Fibroblast of skin of left biceps (primary cell): Measurements from ENCODE around the gene CDK5RAP3.
"Not testable (repeated sequence)": the region's sequence is repeated elsewhere in the genome, so short reads cannot be mapped to it uniquely, and the experiment has no call there.

ENCODE experiments used
- DNase-seq, 2 experiments: peaks; one replicate each; pipeline ENCODE4 v3.0.0-alpha.2; 2013; ENCODE audit warnings: low read depth in 2 of 2

The CDK5RAP3 gene, protein sequence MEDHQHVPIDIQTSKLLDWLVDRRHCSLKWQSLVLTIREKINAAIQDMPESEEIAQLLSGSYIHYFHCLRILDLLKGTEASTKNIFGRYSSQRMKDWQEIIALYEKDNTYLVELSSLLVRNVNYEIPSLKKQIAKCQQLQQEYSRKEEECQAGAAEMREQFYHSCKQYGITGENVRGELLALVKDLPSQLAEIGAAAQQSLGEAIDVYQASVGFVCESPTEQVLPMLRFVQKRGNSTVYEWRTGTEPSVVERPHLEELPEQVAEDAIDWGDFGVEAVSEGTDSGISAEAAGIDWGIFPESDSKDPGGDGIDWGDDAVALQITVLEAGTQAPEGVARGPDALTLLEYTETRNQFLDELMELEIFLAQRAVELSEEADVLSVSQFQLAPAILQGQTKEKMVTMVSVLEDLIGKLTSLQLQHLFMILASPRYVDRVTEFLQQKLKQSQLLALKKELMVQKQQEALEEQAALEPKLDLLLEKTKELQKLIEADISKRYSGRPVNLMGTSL

DNA sequence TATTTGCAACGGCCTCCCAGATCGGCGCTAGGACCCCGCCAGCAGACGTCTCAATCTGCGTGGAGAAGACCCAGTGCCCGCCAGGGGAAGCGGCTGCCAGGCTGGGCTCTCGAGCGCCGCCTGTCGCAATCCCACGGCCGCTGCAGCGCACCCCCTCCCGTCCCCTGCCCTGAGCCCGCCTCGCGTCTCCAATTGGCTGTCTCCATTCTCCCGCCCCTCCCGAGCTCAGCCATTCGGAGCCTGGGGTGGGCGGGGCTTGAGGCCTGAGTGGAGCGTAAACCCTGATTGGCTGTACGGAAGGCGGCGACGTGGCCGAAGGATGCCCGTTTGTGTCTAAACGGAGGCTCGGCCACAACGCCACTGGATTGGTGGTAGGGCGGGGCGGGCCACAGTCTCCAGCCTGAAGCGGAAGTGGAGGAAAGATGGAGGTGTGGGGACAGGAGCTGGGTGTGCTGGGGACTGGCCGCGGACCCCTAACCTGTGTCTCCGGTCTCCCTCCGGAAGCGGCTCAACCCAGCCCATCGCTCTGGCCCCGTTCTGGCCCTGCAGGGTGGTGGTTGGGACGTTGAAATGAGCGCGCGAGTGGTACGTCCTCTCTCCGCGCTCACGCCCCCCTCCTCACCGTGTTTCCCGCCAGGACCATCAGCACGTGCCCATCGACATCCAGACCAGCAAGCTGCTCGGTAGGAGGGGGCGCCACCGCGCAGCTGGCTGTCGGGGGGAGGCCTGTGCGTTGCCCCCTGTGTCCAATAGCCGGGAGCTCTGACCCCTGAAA, at the start of gene CDK5RAP3:
CDK5RAP3 (plus strand) TSS at position 389 of the 775 bp plus-strand sequence; CDS start at position 423, 34 bp downstream.
- peak; percentile 97 to 98 for DNase-seq

DNA sequence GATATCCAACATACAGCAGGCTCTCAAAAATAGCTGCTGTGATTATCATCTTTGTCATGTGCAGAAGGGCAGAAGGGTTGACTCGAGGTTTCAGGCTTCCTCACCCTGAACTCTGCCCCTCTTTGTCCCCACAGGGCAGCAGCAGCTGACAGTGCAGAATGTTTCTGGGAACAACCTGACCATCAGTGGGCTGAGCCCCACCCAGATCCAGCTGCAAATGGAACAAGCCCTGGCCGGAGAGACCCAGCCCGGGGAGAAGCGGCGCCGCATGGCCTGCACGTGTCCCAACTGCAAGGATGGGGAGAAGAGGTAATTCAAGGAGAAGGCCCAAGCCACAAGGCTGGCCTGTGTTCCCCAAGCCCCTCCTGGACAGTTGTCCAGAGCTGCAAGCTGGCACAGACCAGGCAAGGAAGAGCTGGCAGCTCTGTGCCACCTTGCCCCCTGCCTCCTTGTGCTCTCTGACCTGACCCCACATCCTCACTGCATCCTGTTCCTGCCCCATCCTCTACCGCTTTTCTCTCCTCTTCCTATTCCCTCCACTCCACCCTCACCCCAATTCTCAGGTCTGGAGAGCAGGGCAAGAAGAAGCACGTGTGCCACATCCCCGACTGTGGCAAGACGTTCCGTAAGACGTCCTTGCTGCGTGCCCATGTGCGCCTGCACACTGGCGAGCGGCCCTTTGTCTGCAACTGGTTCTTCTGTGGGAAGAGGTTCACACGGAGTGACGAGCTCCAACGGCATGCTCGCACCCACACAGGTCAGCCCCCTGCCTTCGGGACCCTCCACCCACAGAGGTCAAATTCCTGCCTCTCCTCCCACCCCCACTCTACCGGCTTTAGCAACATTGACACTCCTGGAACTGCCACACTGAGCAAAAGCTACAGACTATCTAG, 45.9 kb upstream of the CDK5RAP3 start:
- DNase-seq, result no peak

DNA sequence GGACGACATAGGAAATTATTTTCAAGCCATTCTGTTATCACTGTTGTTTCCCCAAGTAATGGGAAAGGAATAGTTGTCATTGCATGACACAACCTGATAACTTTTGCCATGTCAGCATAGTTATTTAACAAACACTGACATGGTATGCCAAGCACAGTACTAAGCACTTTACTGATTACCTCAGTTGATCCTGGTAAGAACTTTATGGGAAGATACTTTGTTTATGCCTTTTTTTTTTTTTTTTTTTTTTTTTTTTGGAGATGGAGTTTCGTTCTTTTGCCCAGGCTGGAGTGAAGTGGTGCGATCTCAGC, 45.3 kb upstream of the CDK5RAP3 start:
- no peak for DNase-seq

DNA sequence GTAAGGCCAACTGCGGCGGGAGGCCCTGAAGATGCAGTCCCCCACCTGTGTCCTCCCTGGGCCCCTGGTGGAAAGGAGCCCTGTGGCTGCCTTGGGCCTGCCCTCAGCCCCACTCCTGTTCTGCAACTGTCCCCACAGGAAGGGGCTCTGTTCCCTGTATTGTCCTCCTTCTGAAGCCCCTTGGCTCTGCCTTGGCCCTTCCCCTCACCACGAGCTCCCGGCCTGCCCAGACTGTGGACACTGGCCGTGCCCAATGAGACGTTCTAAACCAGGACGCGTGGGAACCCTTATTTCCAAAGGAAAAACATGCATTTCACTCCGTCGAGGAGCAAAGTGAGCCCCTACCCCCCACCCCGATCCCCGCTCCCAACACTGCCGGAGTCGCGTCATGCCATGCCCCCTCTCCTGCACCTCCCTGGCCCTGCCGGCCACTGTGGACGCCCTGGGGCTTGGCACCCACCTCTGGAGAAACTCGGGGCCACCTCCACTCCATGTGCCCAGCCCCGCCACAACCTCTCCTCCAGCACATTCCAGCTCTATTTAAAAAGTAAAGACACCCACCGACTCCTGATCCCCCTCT, 43.0 kb upstream of the CDK5RAP3 start:
- DNase-seq, result no peak

DNA sequence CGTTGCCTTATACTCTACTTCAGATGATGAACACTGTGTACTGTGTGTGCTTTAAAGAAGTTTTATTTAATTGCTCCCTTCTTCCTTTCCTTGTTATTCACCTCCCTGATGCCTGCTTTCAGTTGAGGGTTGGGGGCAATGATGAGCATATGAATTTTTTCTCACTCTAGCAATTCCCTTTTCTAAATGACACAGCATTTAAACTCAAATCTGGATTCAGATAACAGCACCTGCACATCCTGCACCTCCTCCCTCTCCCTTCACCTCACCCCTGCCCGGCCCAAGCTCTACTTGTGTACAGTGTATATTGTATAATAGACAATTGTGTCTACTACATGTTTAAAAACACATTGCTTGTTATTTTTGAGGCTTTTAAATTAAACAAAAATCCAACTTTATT, 42.5 kb upstream of the CDK5RAP3 start:
- no peak for DNase-seq

DNA sequence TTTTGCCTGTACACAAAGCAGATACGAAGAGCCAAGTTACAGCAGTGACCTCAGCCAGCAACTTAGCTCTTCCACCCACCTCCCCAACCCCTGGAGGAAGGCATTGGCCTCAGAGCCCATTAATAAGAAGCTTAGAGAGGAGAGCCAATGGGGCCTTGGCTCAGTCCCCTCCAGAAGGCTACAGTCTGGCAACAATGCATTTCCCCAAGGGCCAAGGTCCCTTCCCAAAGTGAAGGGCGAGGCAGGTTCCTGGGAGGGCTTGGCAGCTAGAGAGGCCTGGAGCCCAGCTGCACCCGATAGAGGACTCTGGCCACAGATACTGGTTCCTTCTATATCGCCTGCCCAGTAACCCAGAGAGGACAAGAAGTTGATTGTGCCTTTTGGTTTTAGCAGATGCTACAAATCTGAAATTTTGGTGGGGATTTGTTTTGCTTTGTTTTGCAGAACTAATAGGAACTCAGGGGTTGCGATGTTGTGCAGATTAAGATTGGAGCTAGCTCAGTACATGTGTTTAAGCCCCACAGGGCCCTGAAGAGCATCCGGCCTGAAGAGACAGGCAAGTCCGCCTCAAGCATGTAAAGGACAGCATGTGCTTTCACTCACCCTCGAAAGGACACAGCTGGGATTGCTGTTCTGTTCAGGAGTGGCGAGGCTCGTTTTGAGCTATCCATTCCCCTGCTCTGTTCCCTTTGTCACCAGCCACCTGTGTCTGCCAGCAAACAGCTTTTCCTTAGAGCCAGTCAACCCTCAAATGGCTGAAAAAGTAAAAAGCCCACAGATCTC, 41.5 kb upstream of the CDK5RAP3 start:
- no peak for DNase-seq

DNA sequence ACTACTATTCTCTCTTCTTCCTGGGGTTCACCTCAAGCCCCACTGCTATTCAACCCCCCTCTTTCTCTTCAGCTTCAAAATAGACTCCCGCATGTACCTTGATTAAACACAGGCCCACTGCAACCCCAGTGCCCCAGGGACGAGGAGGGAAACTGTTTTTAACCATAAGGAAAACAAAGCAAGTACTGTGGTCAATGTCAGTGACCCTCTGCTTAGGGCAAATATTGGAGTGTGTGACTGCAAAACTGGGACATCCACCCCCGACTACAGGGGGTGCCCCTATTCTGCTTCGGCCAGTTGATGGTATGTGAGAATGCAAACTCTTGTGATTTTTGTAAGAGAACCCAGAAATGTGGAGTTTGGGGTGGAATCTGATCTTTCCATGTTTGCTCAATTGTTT, 39.1 kb upstream of the CDK5RAP3 start:
- no peak for DNase-seq

DNA sequence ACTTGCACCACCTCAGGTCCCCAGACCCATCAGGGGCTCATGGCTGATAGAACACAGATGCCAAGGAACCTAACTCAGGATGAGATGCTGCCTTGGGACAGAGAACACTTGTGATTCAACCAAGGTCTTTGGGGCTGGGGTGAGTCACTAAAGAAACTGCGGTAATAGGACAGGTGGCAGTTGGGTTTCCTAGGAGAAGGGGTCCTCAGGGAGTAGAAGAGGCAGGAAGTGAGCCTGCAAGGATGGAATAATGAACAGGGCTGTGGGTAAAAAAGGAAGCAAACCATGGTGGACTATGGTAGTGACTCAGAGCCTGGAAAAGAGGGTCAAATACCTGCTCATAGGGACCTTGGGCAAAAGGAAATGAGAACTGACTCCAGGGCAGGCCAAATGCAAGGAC, 36.1 kb upstream of the CDK5RAP3 start:
- DNase-seq, result no peak

DNA sequence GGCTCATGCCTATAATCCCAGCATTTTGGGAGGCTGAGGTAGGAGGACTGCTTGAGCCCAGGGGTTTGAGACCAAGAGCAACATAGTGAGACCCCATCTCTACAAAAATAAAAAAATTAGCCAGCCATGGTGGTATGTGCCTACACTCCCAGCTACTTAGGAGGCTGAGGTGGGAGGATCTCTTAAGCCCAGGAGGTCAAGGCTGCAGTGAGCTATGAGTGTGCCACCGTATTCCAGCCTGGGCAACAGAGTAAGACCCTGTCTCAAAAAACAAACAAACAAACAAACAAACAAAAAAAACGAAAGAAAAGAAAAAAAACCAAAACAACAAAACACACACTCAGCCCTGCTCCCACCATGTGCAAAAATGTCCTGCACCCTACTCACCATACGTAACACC, 35.4 kb upstream of the CDK5RAP3 start:
- not testable (repeated sequence) for DNase-seq

DNA sequence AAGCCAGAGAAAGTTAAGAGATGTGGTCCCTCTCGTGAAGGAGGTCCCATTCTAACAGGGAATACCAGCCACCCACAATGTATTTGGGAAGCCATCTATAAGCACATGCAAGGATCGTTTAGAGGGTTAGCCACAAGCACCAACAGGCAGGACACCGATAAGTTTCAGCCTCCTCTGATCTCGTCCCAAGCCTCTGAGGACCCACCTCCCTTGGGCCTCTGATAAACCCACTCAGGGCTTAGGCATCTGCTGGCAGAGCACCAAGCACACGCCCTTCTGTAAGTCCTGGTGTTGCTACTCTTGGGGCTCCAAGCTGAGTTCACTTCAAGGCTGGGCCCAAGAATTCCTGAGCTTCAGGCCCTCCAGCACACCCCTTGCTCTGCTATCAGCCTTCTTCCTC, 35.0 kb upstream of the CDK5RAP3 start:
- peak; percentile 23 to 32 for DNase-seq

DNA sequence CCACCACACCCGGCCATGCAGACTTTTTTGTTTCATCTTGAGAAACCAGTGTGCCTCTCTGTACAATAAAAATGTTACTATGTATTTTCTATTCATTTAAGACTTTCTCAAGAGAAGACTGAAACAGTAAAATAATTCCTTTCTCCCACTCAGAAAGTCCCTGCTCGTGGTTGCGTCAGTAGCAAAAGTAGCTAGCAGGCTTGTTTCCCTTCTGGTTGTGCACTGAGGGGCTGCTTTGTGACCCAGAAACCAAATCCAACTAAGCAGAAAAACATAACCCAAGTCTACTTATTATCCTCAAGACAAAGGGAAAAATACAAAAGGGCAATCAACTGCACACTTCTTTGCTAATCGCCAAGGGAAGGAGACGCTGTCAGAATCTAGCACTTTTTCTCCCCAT, 33.0 kb upstream of the CDK5RAP3 start:
- no peak for DNase-seq

DNA sequence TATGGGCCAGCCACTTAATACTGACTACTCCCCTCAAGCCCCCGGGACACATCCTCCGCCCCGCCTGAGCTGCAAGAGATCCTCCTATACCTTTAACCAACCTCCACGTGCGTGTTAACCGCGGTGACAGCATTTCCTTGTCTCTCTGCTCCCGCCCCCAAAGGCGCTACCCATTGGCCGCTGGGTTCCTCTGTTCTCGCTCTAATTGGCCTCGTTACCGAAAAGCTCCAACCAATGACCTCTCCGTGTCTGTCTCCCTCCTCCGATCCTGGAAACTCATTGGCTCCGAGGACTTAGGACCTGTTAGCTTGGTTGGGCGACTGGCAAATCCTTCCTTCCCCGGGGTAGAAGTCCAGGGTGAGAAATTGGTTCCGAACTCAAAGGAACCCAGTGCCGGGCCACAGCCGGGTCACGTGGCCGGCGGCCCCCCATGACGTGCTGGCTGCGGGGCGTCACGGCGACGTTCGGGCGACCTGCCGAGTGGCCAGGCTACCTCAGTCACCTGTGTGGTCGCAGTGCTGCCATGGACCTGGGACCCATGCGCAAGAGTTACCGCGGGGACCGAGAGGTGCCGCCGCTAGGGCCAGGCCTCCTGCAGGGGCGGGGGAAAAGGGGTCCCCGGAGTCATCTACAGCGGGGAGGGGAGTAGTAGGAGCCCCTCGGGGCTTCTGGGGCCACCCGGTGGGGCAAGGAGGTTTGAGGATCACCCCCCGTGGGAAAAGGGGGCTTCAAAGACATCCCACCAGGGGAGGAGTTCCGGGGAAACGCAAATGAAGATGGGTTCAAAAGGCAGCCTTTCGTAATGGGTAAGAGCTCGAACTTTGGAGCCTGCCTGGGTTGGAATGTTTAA, 29.4 kb upstream of the CDK5RAP3 start, which contains the start of gene PNPO:
PNPO (plus strand) TSS at position 326 of the 850 bp plus-strand sequence; CDS start at position 431, 105 bp downstream.
- DNase-seq, result peak; percentile 90 to 94

DNA sequence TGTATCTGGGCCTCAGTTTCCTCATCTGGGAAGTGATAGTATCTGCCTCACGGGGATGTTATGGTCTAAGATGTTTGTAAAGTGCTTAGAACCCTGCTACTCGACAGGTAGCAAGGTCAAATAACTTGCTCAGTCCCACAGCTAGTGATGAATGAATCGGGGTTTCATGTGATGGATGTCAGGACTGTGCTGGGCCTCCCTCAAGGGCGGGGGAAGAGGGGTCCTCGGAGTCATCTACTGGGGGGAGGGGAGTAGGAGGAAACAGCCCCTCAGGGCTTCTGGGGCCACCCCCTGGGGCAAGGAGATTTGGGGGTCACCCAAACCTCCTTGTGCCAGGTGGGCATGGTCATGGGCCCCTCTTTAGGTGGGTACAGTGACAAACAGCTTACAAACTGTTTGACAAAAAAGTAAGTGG, 28.8 kb upstream of the CDK5RAP3 start:
- no peak for DNase-seq

DNA sequence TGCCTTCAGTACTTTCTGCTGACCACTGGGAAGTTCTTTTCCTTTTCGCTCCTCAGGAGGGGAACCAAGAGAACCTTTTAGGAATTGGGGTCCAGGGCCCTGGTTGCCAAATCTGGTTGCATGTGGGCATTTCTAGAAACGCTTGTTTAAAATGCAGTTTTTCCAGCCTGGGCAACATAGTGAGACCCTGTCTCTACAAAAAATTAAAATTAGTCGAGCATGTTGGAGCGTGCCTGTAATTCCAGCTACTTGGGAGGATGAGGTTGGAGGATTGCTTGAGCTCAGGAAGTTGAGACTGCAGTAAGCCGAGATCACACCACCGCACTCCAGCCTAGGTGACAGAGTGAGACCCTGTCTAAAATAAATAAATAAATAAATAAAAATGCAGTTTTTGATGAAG, 28.3 kb upstream of the CDK5RAP3 start:
- DNase-seq, result no peak

DNA sequence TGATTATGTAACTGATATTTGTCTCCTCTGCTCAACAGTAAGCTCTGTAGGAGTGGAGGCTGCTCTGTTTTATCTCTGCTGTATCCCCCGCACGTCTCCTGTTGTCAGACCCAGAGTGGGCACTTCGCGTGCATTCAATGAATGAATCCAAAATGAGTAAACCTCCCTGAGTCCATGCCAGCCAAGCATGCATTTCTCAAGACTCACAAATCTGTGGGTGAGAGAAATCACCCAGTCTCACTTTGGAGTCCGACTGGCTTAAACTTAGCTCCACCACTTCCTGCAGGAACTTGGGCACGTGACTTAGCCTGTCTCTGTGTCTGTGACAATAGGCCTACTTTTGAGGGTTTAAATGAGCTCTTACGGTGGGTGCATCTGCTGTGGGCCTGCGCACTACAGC, 25.8 kb upstream of the CDK5RAP3 start:
- DNase-seq, result no peak

DNA sequence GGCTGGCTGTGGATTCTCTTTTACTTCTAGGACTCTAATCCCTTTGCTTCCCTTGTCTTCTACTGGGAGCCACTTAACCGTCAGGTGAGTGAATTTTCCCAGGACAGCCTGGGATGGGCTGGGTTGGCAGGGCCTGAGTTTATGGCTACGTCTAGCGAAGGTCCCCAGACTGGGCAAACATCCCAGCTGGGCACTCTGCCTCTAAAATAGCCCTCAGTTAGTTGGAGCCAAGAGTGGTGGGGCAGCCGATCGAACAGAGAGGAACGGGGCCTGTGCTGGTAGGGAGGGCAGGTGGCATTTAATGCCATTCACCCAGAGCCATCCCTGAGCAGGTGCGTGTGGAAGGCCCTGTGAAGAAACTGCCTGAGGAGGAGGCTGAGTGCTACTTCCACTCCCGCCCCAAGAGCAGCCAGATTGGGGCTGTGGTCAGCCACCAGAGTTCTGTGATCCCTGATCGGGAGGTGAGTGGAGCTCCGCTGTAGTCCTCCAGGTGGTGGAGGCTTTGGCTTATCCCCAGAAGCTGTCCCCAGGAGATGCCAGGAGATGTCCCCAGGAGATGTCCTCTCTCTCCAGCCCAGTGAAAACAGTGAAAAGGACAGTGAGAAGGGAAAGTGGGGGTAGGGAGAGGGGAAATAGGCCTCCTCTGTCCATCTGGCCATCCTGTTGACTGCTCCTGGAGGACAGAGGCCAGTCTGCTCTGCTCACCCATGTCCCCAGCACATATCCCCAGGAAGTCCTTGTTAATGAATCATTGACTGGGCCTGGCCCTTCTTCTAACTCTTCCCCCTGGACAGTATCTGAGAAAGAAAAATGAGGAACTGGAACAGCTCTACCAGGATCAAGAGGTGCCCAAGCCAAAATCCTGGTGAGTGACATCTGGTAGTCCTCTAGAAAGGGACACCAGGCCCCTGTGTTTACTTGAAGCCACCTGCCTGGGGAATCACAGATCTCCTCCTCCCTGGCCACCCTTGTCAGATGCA, 25.1 kb upstream of the CDK5RAP3 start:
- no peak for DNase-seq

DNA sequence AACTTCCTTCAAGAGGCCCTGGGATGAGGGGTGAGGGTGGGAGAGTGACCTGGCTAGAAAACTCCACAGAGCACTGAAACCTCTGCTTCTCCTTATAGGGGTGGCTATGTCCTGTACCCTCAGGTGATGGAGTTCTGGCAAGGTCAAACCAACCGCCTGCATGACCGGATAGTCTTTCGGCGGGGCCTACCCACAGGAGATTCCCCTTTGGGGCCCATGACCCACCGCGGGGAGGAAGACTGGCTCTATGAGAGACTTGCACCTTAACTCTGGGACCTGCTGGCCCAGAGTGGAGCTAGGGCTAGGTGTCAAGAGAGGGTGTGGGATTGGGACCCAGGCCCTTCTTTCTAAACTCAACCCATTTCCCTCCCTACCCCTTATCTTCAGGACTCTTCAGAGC, 24.4 kb upstream of the CDK5RAP3 start:
- no peak for DNase-seq

DNA sequence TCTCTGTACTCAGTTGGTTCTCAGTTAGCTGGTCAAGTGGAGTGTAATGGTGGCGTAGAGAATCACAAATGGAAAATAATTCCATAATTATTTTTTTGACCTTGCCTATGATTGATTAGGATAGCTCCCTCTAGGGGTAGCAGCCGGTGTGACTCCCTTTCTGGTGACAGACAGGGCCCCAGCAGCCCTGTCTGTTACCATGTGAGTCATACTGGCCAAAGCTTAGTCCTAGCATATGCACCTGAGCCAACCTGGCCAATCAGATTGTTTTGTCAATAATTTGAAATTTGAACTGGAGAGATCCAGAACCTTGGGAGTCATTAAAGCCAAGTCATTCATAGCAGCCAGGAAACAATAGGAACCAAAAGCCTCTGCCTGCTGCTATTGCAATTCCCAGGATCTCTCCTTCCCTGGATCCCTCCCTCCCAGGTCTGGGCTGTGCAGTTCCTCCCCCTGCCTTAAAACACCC, 23.9 kb upstream of the CDK5RAP3 start:
- no peak for DNase-seq
